ENCODE measurements around the gene SLC6A16.
"Not testable (repeated sequence)": the region's sequence is repeated elsewhere in the genome, so short reads cannot be mapped to it uniquely, and the experiment has no call there.

SLC6A16 gene

GRCh38 chr19:49324801-49325576, at the start of gene SLC6A16:
TSS of gene SLC6A16 (minus strand) at chr19:49325191. CDS start at chr19:49311347, 13,844 bp downstream.
- DNase-seq (ENCODE audit: low read depth), result no peak
- H3K4me3 ChIP-seq (ENCODE audit: low read depth, low read length), result no peak within 1 kb of the TSS

- H3K4me3 ChIP-seq (ENCODE audit: low read depth, low read length); DNase-seq (ENCODE audit: low read depth): not testable (repeated sequence)
Observed at GRCh38 chr19:49373174-49373573, 48.2 kb upstream of the SLC6A16 start.

- no peak overlapping the region for H3K4me3 ChIP-seq (ENCODE audit: low read depth, low read length)
- no peak for DNase-seq (ENCODE audit: low read depth)
Observed at GRCh38 chr19:49371184-49371583, 46.2 kb upstream of the SLC6A16 start.

- H3K4me3 ChIP-seq (ENCODE audit: low read depth, low read length), result no peak overlapping the region
- no peak for DNase-seq (ENCODE audit: low read depth)
Observed at GRCh38 chr19:49368711-49369358, 43.8 kb upstream of the SLC6A16 start.

GRCh38 chr19:49366110-49366509, 41.1 kb upstream of the SLC6A16 start:
- no peak for DNase-seq (ENCODE audit: low read depth)
- H3K4me3 ChIP-seq (ENCODE audit: low read depth, low read length), result no peak overlapping the region

- peak overlapping the region; percentile 33 for H3K4me3 ChIP-seq (ENCODE audit: low read depth, low read length)
- no peak for DNase-seq (ENCODE audit: low read depth)
Observed at GRCh38 chr19:49364083-49364737, 39.2 kb upstream of the SLC6A16 start.

GRCh38 chr19:49363268-49364082, 38.5 kb upstream of the SLC6A16 start, which contains the start of gene DKKL1:
TSS of gene DKKL1 (plus strand) at chr19:49363877. CDS start at chr19:49363999, 122 bp downstream.
- peak within 1 kb of the TSS; percentile 92 for H3K4me3 ChIP-seq (ENCODE audit: low read depth, low read length)
- DNase-seq (ENCODE audit: low read depth), result peak; percentile 94

- H3K4me3 ChIP-seq (ENCODE audit: low read depth, low read length), result peak overlapping the region; percentile 92
- DNase-seq (ENCODE audit: low read depth), result no peak
Observed at GRCh38 chr19:49362929-49363267, 37.9 kb upstream of the SLC6A16 start.

- no peak for DNase-seq (ENCODE audit: low read depth)
- H3K4me3 ChIP-seq (ENCODE audit: low read depth, low read length), result peak within 1 kb of the TSS; percentile 92
Observed at GRCh38 chr19:49362048-49362928, 37.3 kb upstream of the SLC6A16 start, which contains the start of gene TEAD2. TSS of gene TEAD2 (minus strand) at chr19:49362416. CDS start at chr19:49360075, 2,341 bp downstream.

GRCh38 chr19:49361438-49362047, 36.6 kb upstream of the SLC6A16 start:
- no peak for DNase-seq (ENCODE audit: low read depth)
- peak overlapping the region; percentile 92 for H3K4me3 ChIP-seq (ENCODE audit: low read depth, low read length)

GRCh38 chr19:49359851-49360820, 35.1 kb upstream of the SLC6A16 start:
- DNase-seq (ENCODE audit: low read depth), result no peak
- peak overlapping the region; percentile 92 for H3K4me3 ChIP-seq (ENCODE audit: low read depth, low read length)

GRCh38 chr19:49357186-49357585, 32.2 kb upstream of the SLC6A16 start:
- DNase-seq (ENCODE audit: low read depth), result no peak

GRCh38 chr19:49356382-49356781, 31.4 kb upstream of the SLC6A16 start:
- no peak for DNase-seq (ENCODE audit: low read depth)
- no peak overlapping the region for H3K4me3 ChIP-seq (ENCODE audit: low read depth, low read length)

More at GRCh38 chr19:49357186-49357585, 32.2 kb upstream of the SLC6A16 start:
- no peak overlapping the region for H3K4me3 ChIP-seq (ENCODE audit: low read depth, low read length)

GRCh38 chr19:49355909-49356353, 30.9 kb upstream of the SLC6A16 start:
- no peak for DNase-seq (ENCODE audit: low read depth)
- no peak overlapping the region for H3K4me3 ChIP-seq (ENCODE audit: low read depth, low read length)

- H3K4me3 ChIP-seq (ENCODE audit: low read depth, low read length), result no peak overlapping the region
- no peak for DNase-seq (ENCODE audit: low read depth)
Observed at GRCh38 chr19:49349567-49349966, 24.6 kb upstream of the SLC6A16 start.

GRCh38 chr19:49348305-49349189, 23.6 kb upstream of the SLC6A16 start:
- DNase-seq (ENCODE audit: low read depth), result no peak
- no peak overlapping the region for H3K4me3 ChIP-seq (ENCODE audit: low read depth, low read length)
